ENCODE results near the gene DUSP16. TPM values are rescaled to one million over a fixed set of nuclear protein-coding genes. Genes with fewer than 3 reads are reported as not detected.

DUSP16 gene
- polyA plus RNA-seq, 1 donor from 2014 or later, result 42.5 TPM

DNA sequence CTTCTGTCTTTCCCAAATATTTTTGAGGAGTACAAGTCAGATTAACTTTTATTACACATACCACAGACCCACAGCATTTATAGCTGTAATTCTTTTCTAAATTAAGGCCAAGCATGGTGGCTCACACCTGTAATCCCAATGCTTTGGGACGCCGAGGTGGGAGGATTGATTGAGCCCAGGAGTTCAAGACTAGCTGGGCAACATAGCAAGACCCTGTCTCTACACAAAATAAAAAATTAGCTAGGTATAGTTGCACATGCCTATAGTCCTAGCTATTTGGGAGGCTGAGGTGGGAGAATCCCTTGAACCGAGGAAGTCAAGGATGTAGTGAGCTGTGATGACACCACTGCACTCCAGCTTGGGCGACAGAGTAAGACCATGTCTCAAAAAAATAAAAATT is 7.0 kb downstream of the DUSP16 start (continued):
- no peak for TF ChIP-seq EP300 (conservative IDR thresholded peaks at IDR 0.05; ENCODE audit: poor library complexity, severe bottlenecking)

DNA sequence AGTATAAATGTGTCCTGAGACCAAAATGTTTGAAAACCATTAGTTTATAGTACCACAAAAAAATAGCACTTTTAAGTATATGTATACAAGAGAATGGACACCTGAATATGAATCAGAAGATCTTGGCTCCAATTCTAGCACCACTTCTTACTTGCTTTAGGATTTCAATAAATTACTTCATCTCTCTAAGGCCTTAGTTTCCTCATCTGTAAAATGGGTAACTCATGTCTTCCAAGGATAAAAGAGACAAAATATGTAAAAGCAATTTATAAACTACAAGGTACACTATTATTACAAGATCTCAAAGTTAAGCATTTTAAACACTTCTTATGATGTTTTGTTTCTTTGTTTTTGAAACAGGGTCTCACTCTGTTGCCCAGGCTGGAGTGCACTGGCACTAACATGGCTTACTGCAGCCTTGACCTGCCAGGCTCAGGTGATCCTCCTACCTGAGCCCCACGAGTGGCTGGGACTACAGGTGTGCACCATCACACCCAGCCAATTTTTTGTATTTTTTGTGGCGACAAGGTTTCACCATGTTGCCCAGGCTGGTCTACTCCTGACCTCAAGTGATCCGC is 9.4 kb downstream of the DUSP16 start:
- Histone ChIP-seq H4K20me1 (ENCODE audit: insufficient read depth) (no peaks in the 10 kb centered on the region), H3K27ac (ENCODE audit: low read length) (no peak overlapping the region), H3K36me3 (ENCODE audit: insufficient read depth, low read length) (no peaks in the 10 kb centered on the region), H3K9ac (ENCODE audit: low read length) (no peak overlapping the region), H2AFZ (ENCODE audit: low read depth, low read length) (no peak overlapping the region), H3K4me2 (ENCODE audit: low read length) (no peak overlapping the region), H3K9me2 (ENCODE audit: insufficient read depth, low read length) (no peaks in the 10 kb centered on the region), H3K27me3 (ENCODE audit: insufficient read depth, low read depth, low read length) (no peaks in the 10 kb centered on the region), H3K79me2 (replicated peaks; ENCODE audit: insufficient read depth, low read length) (no peaks in the 10 kb centered on the region), H3K4me3 (ENCODE audit: low read length) (no peak overlapping the region), H3F3A (ENCODE audit: insufficient read depth, low read length, poor library complexity, severe bottlenecking) (no peaks in the 10 kb centered on the region), H3K9me3 (ENCODE audit: low read length) (no peaks in the 10 kb centered on the region)
- TF ChIP-seq, protein P1, sequence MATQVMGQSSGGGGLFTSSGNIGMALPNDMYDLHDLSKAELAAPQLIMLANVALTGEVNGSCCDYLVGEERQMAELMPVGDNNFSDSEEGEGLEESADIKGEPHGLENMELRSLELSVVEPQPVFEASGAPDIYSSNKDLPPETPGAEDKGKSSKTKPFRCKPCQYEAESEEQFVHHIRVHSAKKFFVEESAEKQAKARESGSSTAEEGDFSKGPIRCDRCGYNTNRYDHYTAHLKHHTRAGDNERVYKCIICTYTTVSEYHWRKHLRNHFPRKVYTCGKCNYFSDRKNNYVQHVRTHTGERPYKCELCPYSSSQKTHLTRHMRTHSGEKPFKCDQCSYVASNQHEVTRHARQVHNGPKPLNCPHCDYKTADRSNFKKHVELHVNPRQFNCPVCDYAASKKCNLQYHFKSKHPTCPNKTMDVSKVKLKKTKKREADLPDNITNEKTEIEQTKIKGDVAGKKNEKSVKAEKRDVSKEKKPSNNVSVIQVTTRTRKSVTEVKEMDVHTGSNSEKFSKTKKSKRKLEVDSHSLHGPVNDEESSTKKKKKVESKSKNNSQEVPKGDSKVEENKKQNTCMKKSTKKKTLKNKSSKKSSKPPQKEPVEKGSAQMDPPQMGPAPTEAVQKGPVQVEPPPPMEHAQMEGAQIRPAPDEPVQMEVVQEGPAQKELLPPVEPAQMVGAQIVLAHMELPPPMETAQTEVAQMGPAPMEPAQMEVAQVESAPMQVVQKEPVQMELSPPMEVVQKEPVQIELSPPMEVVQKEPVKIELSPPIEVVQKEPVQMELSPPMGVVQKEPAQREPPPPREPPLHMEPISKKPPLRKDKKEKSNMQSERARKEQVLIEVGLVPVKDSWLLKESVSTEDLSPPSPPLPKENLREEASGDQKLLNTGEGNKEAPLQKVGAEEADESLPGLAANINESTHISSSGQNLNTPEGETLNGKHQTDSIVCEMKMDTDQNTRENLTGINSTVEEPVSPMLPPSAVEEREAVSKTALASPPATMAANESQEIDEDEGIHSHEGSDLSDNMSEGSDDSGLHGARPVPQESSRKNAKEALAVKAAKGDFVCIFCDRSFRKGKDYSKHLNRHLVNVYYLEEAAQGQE (IDR thresholded peaks at IDR 0.05; ENCODE audit: borderline replicate concordance), result no peak
- TF ChIP-seq TAF1 (IDR thresholded peaks at IDR 0.05; ENCODE audit: low read depth), result no peak
- TF ChIP-seq SMC3 (conservative IDR thresholded peaks at IDR 0.05; ENCODE audit: poor library complexity), result no peak
- TF ChIP-seq, protein P2, sequence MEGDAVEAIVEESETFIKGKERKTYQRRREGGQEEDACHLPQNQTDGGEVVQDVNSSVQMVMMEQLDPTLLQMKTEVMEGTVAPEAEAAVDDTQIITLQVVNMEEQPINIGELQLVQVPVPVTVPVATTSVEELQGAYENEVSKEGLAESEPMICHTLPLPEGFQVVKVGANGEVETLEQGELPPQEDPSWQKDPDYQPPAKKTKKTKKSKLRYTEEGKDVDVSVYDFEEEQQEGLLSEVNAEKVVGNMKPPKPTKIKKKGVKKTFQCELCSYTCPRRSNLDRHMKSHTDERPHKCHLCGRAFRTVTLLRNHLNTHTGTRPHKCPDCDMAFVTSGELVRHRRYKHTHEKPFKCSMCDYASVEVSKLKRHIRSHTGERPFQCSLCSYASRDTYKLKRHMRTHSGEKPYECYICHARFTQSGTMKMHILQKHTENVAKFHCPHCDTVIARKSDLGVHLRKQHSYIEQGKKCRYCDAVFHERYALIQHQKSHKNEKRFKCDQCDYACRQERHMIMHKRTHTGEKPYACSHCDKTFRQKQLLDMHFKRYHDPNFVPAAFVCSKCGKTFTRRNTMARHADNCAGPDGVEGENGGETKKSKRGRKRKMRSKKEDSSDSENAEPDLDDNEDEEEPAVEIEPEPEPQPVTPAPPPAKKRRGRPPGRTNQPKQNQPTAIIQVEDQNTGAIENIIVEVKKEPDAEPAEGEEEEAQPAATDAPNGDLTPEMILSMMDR (IDR thresholded peaks at IDR 0.05; ENCODE audit: poor library complexity, severe bottlenecking), result no peak
- no peak for TF ChIP-seq EZH2 (IDR thresholded peaks at IDR 0.05; ENCODE audit: borderline replicate concordance, insufficient read depth, low read length, poor library complexity, severe bottlenecking)
- TF ChIP-seq POLR2AphosphoS5 (IDR thresholded peaks at IDR 0.05), result no peak
- no peak for TF ChIP-seq EP300 (conservative IDR thresholded peaks at IDR 0.05; ENCODE audit: poor library complexity, severe bottlenecking)
- no peak for TF ChIP-seq MXI1 (conservative IDR thresholded peaks at IDR 0.05; ENCODE audit: poor library complexity, severe bottlenecking)

DNA sequence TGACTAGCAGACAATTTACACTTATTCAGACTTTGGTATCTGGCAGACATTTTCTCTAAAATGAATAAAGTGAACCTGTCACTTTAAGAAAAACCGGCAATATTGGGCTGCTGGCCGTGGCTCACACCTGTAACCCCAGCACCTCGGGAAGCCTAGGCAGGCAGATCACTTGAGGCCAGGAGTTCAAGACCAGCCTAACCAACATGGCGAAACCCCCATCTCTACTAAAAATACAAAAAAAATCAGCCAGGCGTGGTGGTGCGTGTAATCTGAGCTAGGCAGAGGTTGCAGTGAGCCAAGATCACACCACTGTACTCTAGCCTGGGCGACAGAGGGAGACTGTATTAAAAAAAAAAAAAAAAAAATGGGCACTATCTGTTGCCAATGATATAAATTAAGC is 11.5 kb downstream of the DUSP16 start:
- Histone ChIP-seq H3K9me2 (ENCODE audit: insufficient read depth, low read length) (no peaks in the 10 kb centered on the region), H3K27ac (ENCODE audit: low read length) (no peak overlapping the region), H3K79me2 (replicated peaks; ENCODE audit: insufficient read depth, low read length) (no peaks in the 10 kb centered on the region)

More for the DNA sequence above, 11.5 kb downstream of the DUSP16 start:
- Histone ChIP-seq H3K36me3 (ENCODE audit: insufficient read depth, low read length) (no peaks in the 10 kb centered on the region), H2AFZ (ENCODE audit: low read depth, low read length) (no peak overlapping the region), H3K9me3 (ENCODE audit: low read length) (no peaks in the 10 kb centered on the region), H4K20me1 (ENCODE audit: insufficient read depth) (no peaks in the 10 kb centered on the region), H3K27me3 (ENCODE audit: insufficient read depth, low read depth, low read length) (no peaks in the 10 kb centered on the region), H3K4me2 (ENCODE audit: low read length) (no peak overlapping the region), H3F3A (ENCODE audit: insufficient read depth, low read length, poor library complexity, severe bottlenecking) (no peaks in the 10 kb centered on the region), H3K9ac (ENCODE audit: low read length) (no peak overlapping the region), H3K4me3 (ENCODE audit: low read length) (no peak overlapping the region)
- no peak for TF ChIP-seq EZH2 (IDR thresholded peaks at IDR 0.05; ENCODE audit: borderline replicate concordance, insufficient read depth, low read length, poor library complexity, severe bottlenecking)
- no peak for TF ChIP-seq MXI1 (conservative IDR thresholded peaks at IDR 0.05; ENCODE audit: poor library complexity, severe bottlenecking)
- TF ChIP-seq RAD21 (conservative IDR thresholded peaks at IDR 0.05), result no peak
- TF ChIP-seq EP300 (conservative IDR thresholded peaks at IDR 0.05; ENCODE audit: poor library complexity, severe bottlenecking), result no peak
- TF ChIP-seq, protein P2 (IDR thresholded peaks at IDR 0.05; ENCODE audit: poor library complexity, severe bottlenecking), result no peak
- no peak for TF ChIP-seq SMC3 (conservative IDR thresholded peaks at IDR 0.05; ENCODE audit: poor library complexity)
- TF ChIP-seq, protein P1 (IDR thresholded peaks at IDR 0.05; ENCODE audit: borderline replicate concordance), result no peak

Measured in neural cell (in vitro differentiated cells).